ENCODE data around the gene TSHR.

DNA sequence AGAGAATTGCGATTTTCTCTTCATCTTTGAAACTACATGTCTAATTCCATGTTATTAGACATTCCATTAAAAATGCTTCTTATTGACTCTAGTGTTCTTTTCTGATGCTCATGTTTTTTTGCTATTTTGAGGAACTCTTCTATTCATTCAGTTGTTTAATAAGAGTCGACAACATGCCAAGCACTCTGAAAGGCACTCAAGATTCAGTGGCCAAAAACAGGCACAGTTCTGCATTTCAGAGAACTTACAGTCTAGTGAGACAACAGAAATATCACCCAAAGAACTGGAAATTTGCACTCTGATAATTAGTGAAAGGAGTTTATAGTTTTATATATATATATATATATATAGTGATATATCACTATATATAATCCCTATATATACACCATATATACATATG is 111.7 kb downstream of the TSHR start:
- TF ChIP-seq, protein P1, sequence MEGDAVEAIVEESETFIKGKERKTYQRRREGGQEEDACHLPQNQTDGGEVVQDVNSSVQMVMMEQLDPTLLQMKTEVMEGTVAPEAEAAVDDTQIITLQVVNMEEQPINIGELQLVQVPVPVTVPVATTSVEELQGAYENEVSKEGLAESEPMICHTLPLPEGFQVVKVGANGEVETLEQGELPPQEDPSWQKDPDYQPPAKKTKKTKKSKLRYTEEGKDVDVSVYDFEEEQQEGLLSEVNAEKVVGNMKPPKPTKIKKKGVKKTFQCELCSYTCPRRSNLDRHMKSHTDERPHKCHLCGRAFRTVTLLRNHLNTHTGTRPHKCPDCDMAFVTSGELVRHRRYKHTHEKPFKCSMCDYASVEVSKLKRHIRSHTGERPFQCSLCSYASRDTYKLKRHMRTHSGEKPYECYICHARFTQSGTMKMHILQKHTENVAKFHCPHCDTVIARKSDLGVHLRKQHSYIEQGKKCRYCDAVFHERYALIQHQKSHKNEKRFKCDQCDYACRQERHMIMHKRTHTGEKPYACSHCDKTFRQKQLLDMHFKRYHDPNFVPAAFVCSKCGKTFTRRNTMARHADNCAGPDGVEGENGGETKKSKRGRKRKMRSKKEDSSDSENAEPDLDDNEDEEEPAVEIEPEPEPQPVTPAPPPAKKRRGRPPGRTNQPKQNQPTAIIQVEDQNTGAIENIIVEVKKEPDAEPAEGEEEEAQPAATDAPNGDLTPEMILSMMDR (conservative IDR thresholded peaks at IDR 0.05; ENCODE audit: low read length) = no peak
- no peak for TF ChIP-seq EZH2phosphoT487 (IDR thresholded peaks at IDR 0.05; ENCODE audit: borderline replicate concordance, low read depth, low read length)

Data from OCI-LY7 (cell line).